GDM1 (cell line): ENCODE data around the gene F11R.
"Not testable (repeated sequence)": the region's sequence is repeated elsewhere in the genome, so short reads cannot be mapped to it uniquely, and the experiment has no call there.

Experiments used
- DNase-seq: peaks from one replicate; lab custom pipeline; 2025; lab: John Stamatoyannopoulos, UW

The F11R gene

DNA sequence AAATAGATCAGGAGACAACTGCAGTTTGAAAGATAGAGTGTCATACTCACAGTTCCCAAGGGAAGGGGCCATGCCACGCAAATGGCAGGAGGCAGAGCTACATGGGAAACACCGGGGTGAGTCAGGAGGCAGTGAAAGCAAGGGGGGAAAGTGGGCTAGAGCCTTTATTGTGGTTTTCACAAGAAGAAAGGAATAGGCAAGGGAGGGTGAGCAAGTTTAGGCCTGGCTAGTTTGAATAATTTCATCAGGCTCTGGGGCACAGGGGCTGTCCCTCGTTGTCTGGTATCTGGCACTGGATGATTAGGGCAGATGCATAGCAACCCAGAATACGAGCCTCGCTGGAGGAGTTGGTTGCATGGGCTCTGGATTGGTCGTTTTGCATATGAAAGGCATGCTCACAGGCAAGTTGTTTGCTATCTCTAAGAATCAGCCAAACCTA is 49.3 kb downstream of the F11R start:
- no peak for DNase-seq

GRCh38 chr1:160963521-160963920 is 57.4 kb downstream of the F11R start:
- no peak for DNase-seq

DNA sequence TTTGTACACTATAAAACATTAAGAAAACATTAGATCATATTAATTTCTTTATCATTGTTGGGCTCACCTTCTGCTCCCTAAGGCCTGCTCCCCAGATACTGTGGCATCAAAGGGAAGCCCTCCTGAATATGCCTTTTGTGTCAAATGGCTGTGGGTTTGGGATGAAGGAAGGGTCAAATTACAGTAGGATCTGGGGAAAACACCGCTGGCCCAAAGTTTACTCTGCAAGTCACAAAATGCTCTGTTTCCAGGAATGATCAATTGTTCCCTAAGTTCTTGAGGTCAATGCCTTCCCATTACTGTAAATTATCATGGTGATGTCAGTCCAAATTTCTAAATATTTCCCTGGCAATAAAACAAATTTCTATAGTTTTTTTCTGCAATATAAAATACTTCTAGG is 59.5 kb downstream of the F11R start:
- no peak for DNase-seq

GRCh38 chr1:160956966-160957365 is 64.0 kb downstream of the F11R start:
- no peak for DNase-seq

DNA sequence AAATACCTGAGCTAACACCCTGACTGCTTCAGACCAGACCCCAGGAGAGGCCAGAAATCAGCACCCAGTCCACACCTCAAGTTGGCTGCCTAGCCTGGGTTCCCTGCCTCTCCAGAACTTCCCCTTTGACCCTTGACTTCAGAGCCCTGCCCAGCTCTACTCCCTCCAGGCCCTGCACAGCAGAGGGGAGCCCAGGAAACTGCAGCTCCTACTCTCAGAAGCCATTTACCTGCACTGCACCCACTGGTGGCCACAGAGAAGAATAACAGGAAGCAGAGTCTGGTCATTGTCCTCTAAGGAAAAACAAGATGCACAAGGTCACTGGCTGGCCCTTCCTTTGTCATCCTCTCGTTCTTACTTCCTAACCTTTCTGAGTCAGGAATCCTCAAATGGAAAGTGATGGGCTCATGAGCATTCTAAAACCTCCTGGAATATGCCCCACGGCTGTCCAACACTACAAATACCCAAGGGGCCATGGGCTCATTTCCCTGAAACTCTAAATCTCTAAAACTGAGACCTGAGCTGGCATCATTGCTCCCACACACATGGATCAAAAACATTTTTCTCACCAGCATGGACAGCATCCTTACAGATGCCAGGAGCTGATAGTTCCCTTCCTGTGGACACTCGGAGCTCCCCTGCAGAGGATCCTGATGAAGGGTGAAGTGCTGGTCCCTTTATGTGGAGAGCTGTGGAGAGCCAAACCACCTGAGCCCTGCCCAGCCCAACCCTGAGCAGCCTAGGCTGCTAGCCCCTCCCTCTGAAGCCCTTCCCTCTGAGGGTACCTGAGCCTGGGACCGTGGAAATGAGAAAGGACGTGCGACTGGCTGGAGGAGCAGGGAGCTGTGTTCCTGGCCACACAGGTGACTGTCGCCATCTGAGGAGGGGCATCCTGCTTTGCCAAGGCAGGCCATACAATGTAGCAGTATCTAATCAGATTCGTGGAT is 66.5 kb downstream of the F11R start, which contains the start of gene ITLN2:
Gene ITLN2 (minus strand): TSS at position 652 of the 947 bp plus-strand sequence. CDS start 68 bp downstream, at position 584.
- peak; percentile 36 for DNase-seq

DNA sequence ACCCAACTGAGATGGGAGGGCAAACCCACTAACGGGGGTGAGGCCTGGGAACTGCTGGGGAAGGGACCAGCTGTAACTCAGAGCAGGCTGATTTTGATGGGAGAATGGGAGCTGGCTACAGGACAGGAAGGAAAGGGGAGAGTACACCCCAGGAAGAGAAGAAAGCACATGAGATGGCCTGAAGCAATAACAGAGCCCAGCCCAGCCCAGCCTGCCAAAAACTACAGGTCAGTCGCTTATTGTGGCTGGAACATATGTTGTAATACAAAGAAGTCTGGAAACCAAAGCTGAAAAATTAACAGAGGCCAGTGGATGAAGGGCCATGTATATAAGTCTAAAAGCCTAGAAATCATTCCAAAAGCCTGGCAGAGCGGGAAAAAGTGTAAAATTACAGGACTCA is 67.9 kb downstream of the F11R start:
- no peak for DNase-seq

DNA sequence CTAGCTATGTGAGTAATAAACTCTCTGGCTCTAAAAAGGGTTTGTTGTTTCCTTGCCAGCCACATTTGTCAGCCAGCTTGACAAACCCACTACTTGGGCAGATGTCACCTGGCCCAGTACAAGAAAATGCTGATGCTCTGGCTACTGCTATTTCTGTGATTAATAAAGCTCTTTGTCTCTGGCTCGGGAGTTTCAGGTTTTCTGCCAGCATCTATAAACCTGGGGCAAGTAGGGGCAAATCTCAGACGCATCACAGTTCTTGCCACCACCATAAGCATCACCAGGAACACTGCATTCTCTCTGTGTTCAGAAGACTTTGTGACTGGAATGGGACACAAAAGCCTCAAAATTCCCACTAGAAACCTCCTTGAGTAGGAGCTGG is 68.8 kb downstream of the F11R start:
- no peak for DNase-seq

- peak; percentile 78 for DNase-seq
Measured at GRCh38 chr1:160951443-160952128, 69.4 kb downstream of the F11R start.

- DNase-seq: no peak
Measured at GRCh38 chr1:160950657-160951056, 70.3 kb downstream of the F11R start.

DNA sequence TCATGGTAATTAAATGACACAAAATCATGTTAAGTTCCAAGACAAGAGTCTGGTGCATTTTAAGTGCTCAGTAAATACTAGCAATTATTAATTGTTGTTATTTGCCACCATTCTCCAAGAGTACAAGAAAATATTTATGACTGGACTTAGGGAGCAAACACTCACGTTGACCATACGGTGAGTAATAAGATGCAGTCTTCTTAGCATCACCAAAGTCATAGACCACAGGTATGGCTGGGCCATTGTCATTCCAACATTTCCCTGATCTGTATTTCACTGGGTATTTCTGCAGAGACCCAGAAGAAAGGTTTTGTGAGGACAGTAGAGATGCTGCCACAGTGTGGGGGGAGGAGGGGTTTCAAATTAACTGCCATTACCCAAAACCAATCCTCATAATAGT is 71.1 kb downstream of the F11R start:
- DNase-seq: no peak

- not testable (repeated sequence) for DNase-seq
Measured at GRCh38 chr1:160949216-160949880, 71.6 kb downstream of the F11R start.

- not testable (repeated sequence) for DNase-seq
Measured at GRCh38 chr1:160947174-160947759, 73.7 kb downstream of the F11R start.

GRCh38 chr1:160945881-160946280 is 75.1 kb downstream of the F11R start:
- DNase-seq: not testable (repeated sequence)
